ENCODE results near the gene LRP6. TPM values are rescaled to one million over a fixed set of nuclear protein-coding genes. Genes with fewer than 3 reads are reported as not detected.

Gene LRP6
- total RNA-seq, 1 experiment from 2014 or later = 62.4 TPM

- Histone ChIP-seq H4K20me1 (ENCODE audit: control insufficient read depth, insufficient read depth, insufficient read length) (no peaks in the 10 kb centered on the region), H2BK20ac (ENCODE audit: low read depth, low read length, poor library complexity, severe bottlenecking) (no peak overlapping the region), H3K4me1 (ENCODE audit: insufficient read depth, low read length) (peaks cover 10% of the 10 kb centered on the region; the same call in 1 of the 2 replicates), H3K23ac (ENCODE audit: insufficient read length, low read depth, low read length) (no peak overlapping the region), H3K27ac (ENCODE audit: insufficient read length, low read depth, low read length) (no peak overlapping the region), H2BK15ac (ENCODE audit: low read depth, low read length) (no peak overlapping the region), H3K9ac (ENCODE audit: extremely low read depth, insufficient read length, low read length) (no peak overlapping the region), H2AK5ac (ENCODE audit: insufficient read length, low read length) (no peak overlapping the region), H3K18ac (ENCODE audit: insufficient read length, low read depth, low read length) (no peak overlapping the region), H2BK12ac (ENCODE audit: insufficient read length, low read depth, low read length) (no peak overlapping the region), H3T11ph (ENCODE audit: low read length) (no peak overlapping the region), H3K14ac (ENCODE audit: insufficient read depth, low read length) (no peak overlapping the region), H3K56ac (ENCODE audit: insufficient read length, low read depth, low read length) (no peak overlapping the region), H3K27me3 (ENCODE audit: insufficient read depth, low read length) (no peaks in the 10 kb centered on the region), H3K79me1 (ENCODE audit: insufficient read depth, low read depth, low read length, poor library complexity, severe bottlenecking) (no peaks in the 10 kb centered on the region), H3K79me2 (ENCODE audit: insufficient read depth, low read length) (no peaks in the 10 kb centered on the region), H2AFZ (ENCODE audit: low read length) (no peak overlapping the region), H3K4ac (ENCODE audit: low read depth, low read length) (no peak overlapping the region), H2BK5ac (ENCODE audit: insufficient read length, low read length) (no peak overlapping the region), H3K9me3 (ENCODE audit: control insufficient read depth, low read depth, low read length) (no peaks in the 10 kb centered on the region), H4K5ac (ENCODE audit: insufficient read length, low read depth, low read length) (no peak overlapping the region), H4K8ac (replicated peaks; ENCODE audit: insufficient read length, low read depth, low read length) (no peak overlapping the region), H4K91ac (ENCODE audit: insufficient read length, low read depth, low read length) (no peak overlapping the region), H2BK120ac (ENCODE audit: low read depth, low read length, poor library complexity, severe bottlenecking) (no peak overlapping the region), H3K23me2 (ENCODE audit: insufficient read length, low read depth, low read length, poor library complexity, severe bottlenecking) (no peaks in the 10 kb centered on the region), H3K4me2 (ENCODE audit: insufficient read depth, insufficient read length, low read length) (no peak overlapping the region)
- peaks cover 0 to 2% (median 0%) of the 10 kb centered on the region in 3 experiments; a peak in 1 of 7 replicates for H3K36me3 Mint-ChIP-seq (ENCODE audit: insufficient read depth in 1 of 3, low read depth in 3 of 3)
- H3K9me3 Mint-ChIP-seq = no peaks in the 10 kb centered on the region
- peaks cover 28 to 29% of the 10 kb centered on the region in 2 experiments for H3K4me1 Mint-ChIP-seq
- no peaks in the 10 kb centered on the region for H3K27me3 Mint-ChIP-seq (ENCODE audit: low read depth)
- WGBS (ENCODE audit: extremely low coverage, insufficient read length, low lambda C conversion rate) = no CpG with 5 or more reads among the region's 8 CpGs
- TF ChIP-seq CTCF (conservative IDR thresholded peaks at IDR 0.05) = no peak
- H3K27ac Mint-ChIP-seq = no peak overlapping the region
- no peak overlapping the region for H3K4me3 Mint-ChIP-seq
- DNase-seq = peak; percentile 19
Measured at GRCh38 chr12:12083688-12084087, 183.2 kb downstream of the LRP6 start.
